HG03175 (cell line): ENCODE measurements around the gene SCN4A.

Experiments
- ATAC-seq: cut with Tn5 transposase; IDR thresholded peaks from one replicate; pipeline ENCODE4 v1.9.1; 2021; ENCODE audit warnings: mild to moderate bottlenecking, moderate library complexity; ENCODE audit not compliant: unreplicated experiment

Gene SCN4A

DNA sequence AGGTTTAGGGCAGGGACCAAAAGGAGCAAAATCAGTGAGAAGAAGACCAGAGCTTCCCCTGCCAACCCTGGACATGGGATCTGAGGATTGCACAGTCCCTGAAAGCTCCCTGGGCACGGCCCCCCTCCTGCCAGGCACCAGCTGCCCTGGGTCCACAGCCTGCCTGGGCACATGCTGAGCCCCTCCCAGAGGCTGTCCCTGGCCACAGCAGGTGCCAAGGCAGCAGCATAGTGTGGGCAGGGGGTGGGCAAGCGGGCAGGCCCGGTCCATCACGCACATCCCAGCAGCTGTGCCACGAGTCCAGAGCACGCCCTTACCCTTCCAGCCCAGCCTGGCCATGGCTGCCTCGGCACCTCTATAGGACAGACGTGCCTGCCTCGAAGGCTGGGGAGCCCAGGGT is 12.7 kb downstream of the SCN4A start:
- no peak for ATAC-seq

- ATAC-seq: no peak
Measured at GRCh38 chr17:63956296-63956920, 16.3 kb downstream of the SCN4A start.

GRCh38 chr17:63955791-63956190 is 16.9 kb downstream of the SCN4A start:
- ATAC-seq: no peak

- no peak for ATAC-seq
Measured at GRCh38 chr17:63955232-63955631, 17.5 kb downstream of the SCN4A start.

GRCh38 chr17:63954402-63955063 is 18.2 kb downstream of the SCN4A start:
- peak; percentile 70 for ATAC-seq

- ATAC-seq: no peak
Measured at GRCh38 chr17:63950940-63951907, 21.5 kb downstream of the SCN4A start.

DNA sequence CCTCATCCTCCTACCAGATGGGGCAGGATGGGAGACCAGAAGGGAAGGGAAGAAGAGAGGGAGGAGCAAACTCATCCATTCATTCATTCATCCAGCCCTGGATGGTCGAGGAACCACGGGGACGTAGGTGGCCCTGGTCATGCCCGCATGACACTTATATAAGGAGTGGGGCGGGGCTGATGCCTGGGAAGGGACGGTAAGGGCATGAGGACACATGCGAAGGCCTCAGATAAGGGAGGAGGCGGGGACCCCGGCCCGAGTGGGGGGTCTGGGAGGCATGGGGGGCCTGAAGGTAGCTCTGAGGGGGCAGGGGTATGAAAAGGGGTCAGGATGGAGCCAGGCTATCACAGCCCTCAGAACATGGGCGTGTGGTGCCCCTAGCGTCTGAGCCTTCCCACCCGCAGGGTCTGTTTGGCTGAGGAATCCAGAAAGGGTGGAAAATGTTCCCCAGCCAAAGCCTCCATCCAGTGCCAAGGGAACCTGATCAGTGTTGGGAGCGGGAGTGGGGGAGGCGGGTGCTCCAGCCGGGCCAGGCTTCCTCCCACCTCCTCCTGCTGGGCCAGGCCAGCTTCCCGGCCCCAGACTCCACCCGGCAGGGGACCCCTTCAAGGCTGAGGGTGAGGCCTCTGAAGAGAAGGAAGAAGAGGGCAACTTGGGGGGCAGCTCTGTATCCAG is 23.0 kb downstream of the SCN4A start:
- ATAC-seq: no peak

DNA sequence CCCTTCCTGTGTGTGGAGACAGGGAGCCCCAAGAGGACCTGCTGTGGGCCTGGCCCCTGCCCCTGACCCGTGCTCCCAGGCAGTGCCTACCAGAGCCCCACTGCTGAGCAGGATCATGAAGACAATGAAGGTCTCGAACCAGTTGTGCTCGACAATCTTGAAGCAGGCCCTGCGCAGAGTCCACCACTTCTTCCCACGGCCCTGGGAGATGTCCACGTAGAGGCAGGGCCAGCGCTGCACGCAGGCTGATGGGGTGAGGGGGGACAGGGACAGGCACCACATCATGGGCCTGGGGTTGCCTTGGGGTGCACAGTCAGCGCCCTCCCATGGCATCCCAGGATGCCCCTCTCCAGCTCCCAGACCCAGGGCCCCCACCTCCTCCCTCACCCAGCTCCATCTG is 24.2 kb downstream of the SCN4A start:
- ATAC-seq: no peak

DNA sequence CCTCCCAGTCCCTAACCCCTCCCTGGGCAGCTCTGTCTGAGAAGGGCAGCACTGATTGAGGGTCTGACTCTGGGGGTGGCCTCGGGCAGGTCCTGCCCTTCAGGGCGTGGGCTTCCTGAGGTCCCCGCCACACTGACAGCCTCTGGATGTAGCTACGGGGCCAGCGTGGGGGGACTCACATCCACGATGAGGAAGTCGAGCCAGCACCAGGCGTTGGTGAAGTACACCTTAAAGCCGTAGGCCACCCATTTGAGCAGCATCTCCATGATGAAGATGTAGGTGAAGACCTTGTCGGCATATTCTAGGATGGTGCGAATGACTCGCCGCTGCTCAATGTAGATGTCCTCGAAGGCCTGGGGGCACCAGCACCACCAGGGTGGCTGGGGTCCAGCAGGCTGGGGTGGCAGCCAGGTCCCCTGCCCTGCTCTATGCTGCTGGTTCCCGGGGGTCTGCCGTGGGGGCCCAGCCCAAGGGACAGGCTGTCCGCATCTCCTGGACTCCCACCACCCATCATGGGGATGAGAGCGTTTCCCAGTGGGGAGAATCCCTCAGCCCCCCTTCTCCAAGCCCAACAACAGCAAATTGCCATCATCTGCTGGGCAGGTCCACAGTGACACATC is 24.9 kb downstream of the SCN4A start:
- ATAC-seq: no peak

DNA sequence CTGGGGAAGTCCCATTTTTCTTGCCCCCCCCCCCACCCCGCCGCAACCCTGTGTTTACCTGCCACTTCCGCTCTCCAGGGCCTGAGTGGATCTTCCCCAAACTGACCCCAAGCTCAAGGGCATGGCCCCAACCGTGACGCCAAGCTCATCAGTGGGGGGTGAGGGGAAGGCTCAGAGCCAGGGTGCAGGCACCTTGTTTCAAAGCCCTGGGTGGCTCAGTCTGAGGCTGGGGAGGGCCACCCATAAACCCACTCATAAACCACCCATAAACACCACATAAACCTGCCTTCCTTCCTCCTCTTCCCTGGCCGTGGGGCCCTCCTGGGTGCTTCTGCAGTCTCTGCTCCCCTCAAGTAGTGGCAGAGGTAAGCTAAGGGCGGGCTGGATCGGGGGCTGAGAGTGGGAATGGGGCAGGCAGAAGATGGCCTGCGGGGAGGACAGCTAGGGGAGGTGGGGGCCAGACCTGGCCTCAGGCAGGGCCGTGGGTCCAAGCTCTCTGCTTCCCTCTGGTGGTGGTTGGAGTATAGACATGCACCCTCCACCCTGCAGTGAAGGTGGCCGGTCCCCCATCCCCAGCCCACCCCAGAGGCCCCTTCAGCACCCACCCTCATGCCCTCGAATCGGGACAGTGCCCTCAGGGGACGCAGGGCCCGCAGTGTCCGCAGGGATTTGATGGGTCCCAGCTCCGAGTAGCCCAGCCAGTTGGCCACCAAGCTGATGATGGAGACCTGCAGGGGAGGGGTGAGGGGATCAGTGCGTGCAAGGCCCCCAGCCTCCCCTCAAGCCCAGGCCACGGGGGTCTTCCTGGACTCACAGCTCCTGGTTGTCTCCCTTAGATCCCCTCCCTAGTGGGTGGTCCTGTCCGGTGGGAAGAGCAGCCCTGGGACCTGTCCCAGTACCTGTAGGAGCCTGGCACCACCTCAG is 26.0 kb downstream of the SCN4A start:
- peak; percentile 66 for ATAC-seq

DNA sequence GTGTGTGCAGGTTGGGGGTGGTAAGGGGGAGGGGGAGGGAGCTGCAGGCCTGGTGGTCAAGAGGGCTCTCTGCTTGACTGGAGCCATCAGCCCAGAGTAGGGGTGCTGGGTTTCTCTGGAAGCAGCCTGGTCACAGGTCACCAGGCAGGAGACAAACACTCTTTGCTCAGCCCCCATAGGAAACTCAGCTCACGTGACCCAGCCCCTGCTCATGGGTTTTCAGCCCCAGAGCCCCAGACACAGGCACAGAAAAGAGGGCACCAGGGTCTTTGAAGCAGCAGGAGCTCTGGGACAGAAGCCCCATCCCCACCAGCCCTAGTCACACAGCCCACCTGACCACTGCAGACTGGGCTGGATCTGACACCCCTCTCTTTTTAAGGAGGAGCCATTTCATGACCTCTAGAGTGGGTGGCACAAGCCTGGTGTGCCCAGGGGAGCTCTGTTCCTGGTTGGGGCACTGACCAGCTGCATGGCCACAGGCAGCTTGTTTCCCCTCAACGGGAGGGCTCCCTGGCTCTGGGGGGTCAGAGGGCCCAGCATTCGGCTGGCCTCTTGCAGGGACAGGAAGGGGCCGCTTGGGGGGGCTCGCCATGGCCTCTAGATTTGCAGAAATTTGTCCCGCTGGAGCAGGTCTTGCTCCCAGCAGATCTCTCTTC is 26.8 kb downstream of the SCN4A start:
- ATAC-seq: peak; percentile 36

DNA sequence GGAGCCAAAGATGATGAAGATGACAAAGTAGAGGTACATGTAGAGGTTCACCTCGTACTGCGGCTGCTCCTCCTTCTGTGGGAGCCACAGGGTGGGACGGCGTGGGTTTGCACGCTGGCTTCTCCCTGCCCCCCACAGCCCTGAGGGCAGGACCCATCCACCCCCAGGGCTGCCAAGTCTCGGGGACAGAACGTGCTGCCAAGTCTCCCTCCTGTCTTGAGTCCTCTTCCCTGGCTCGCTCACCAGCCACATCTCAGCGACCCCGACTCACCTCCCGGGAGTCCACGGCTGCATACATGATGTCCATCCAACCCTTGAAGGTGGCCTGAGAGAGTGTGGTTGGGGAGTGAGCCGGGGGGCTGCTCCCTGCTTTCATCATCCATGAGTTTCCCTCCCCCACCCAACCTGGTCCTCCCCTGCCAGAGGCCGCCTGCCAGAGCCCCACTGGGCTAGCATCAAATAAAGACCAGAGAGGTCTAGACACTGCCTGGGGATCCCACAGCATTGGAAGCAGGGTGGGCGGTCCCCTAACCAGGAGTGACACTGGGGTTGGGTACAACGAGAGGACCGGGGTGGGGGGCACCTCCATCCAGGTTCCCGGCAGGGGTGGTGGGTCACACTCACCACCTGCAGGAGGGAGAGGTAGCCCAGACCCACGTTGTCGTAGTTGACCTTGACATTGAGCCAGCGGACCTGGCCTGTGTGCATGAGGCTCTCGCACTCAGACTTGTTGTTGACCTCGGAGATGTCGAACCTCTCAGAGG is 27.8 kb downstream of the SCN4A start:
- no peak for ATAC-seq

DNA sequence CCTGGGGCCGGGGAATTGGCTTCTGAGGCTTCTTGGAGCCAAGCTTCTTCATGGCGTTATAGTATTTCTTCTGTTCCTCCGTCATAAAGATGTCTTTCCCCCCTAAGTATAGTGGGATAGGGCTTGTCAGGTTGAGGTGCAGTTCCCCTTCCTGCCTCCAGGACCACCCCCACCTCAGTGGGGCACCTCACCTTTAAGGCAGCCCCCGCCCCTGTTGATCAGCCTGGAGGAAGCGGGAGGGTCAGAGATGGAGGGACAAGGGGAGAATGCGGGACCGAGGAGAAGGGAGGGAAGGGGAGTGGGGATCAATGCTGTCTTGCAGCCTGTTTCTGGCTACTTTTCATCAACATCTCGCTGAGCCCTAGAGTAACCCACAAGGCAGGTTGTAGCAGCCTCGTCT is 29.0 kb downstream of the SCN4A start:
- ATAC-seq: no peak

- ATAC-seq: no peak
Measured at GRCh38 chr17:63942309-63942985, 30.3 kb downstream of the SCN4A start.

- ATAC-seq: no peak
Measured at GRCh38 chr17:63941751-63942150, 31.0 kb downstream of the SCN4A start.

DNA sequence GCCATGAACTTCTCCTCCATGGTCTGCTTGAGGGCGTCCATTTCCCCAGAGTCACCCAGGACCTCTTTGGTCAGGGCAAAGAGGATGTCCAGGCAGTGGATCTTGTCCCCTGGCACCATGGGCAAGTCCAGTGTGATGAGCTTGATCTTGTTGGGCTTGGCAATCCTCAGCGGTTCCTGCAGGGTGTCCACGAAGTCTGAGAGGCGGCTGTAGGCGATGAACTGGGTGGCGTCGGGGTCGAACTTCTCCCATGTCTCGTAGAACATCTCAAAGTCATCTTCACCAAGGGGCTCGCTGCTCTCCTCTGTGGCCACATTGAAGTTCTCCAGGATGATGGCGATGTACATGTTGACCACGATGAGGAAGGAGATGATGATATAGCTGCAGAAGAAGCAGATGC is 31.6 kb downstream of the SCN4A start:
- ATAC-seq: no peak

DNA sequence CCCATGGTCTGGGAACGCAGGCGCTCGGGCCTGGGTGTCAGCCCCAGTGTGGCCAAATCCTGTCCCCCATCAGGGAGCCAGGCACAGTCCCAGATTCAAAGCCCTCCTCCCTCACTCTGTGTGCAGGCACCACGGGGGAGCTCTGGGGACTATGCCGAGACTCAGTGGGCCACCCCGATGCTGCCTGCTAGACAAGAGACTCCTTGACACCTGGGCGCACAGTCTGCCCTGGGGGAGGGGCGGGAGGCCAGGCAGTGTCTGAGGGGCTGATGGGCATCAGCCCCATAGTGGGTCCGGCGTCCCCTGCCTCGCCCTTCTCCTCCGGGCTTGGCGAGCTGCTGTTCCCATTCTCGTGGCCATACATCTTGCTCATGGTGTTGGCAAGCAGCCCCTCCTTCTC is 32.1 kb downstream of the SCN4A start:
- ATAC-seq: no peak

GRCh38 chr17:63939884-63940283 is 32.8 kb downstream of the SCN4A start:
- ATAC-seq: no peak
